Uterus (tissue), 4 donors: Measurements from ENCODE around the gene KRT39. TPM values are rescaled to one million over a fixed set of nuclear protein-coding genes. Genes with fewer than 3 reads are reported as not detected.

ENCODE experiments used
- DNase-seq, 2 donors: peaks; one replicate each; pipeline ENCODE4 v3.0.0-alpha.2; 2019 to 2020
- H3K27ac ChIP-seq, 2 donors: fragments of 200-600 bp; sonication (generic); 1 replicate in 1 of 2; 2 replicates in 1 of 2; pipeline ENCODE4 v1.5.1; 2016 to 2018
- H3K27me3 ChIP-seq, 2 donors: fragments of 200-600 bp; sonication (generic); one replicate each; pipeline ENCODE4 v1.5.1; 2018 to 2019; ENCODE audit warnings: control low read depth in 1 of 2
- H3K36me3 ChIP-seq, 2 donors: fragments of 200-600 bp; sonication (generic); one replicate each; pipeline ENCODE4 v1.5.1; 2019; ENCODE audit warnings: control low read depth in 1 of 2
- H3K4me1 ChIP-seq, 2 donors: fragments of 200-600 bp; sonication (generic); one replicate each; pipeline ENCODE4 v1.5.1; 2018 to 2019; ENCODE audit warnings: control low read depth in 1 of 2
- H3K4me3 ChIP-seq, 2 donors: fragments of 200-600 bp; sonication (generic); 1 replicate in 1 of 2; 2 replicates in 1 of 2; pipeline ENCODE4 v1.5.1; 2018 to 2019; ENCODE audit warnings: mild to moderate bottlenecking in 1 of 2
- H3K9me3 ChIP-seq, 2 donors: fragments of 200-600 bp; sonication (generic); one replicate each; pipeline ENCODE4 v1.5.1; 2019; ENCODE audit warnings: control low read depth in 1 of 2
- CTCF ChIP-seq, 4 experiments: fragments of 200-600 bp in 2 of 4; fragments of 450-650 bp in 2 of 4; sonication (generic) in 2 of 4; IDR thresholded peaks; one replicate each; pipeline ENCODE4 v1.5.1; 2016 to 2019; ENCODE audit warnings: antibody characterized with exemption in 4 of 4, mild to moderate bottlenecking in 2 of 4, moderate library complexity in 1 of 4
- POLR2A ChIP-seq, 2 donors: fragments of 450-650 bp; IDR thresholded peaks; one replicate each; pipeline ENCODE4 v1.6.1; 2016; ENCODE audit warnings: antibody characterized with exemption in 2 of 2, mild to moderate bottlenecking in 1 of 2, moderate library complexity in 1 of 2
- intact Hi-C: fragments of 100-400 bp; cut with DNase I; formaldehyde crosslinking; loops from one replicate; pipeline ENCODE4 v1.15.1; 2023; ENCODE audit warnings: low total_unique reads
- total RNA-seq, 4 donors: library from RNA; depleted of rRNA in 3 of 4; stranded (reverse); fragments of >200 nt in 3 of 4; gene quantifications; one replicate each; pipeline versions ENCODE4 v1.1.0 to v1.2.4, GENCODE V29; 2014 to 2023
- donor health status: DM: yes; HTN: yes; CAD: no.

The KRT39 gene
- total RNA-seq, 4 donors from 2014 or later: not detected

- intact Hi-C loops: no loop called here
- TF ChIP-seq POLR2A (IDR thresholded peaks at IDR 0.05) (no peak), CTCF (IDR thresholded peaks at IDR 0.05) (no peak)
- H3K27ac ChIP-seq: no peak overlapping the region
- H3K27me3 ChIP-seq: no peaks in the 10 kb centered on the region
- H3K4me3 ChIP-seq: no peak overlapping the region
- DNase-seq: no peak
- H3K36me3 ChIP-seq: no peaks in the 10 kb centered on the region
- no peaks in the 10 kb centered on the region for H3K9me3 ChIP-seq
- no peaks in the 10 kb centered on the region for H3K4me1 ChIP-seq
These were observed 30.2 kb downstream of the KRT39 start for GRCh38 chr17:40936437-40936971.

GRCh38 chr17:40935624-40936023 lies 31.1 kb downstream of the KRT39 start:
- TF ChIP-seq CTCF (IDR thresholded peaks at IDR 0.05): no peak
- no peak for TF ChIP-seq POLR2A (IDR thresholded peaks at IDR 0.05)
- H3K27ac ChIP-seq: no peak overlapping the region
- no peaks in the 10 kb centered on the region for H3K4me1 ChIP-seq
- no peak for DNase-seq
- H3K36me3 ChIP-seq: no peaks in the 10 kb centered on the region
- H3K9me3 ChIP-seq: no peaks in the 10 kb centered on the region
- intact Hi-C loops: no loop called here
- no peaks in the 10 kb centered on the region for H3K27me3 ChIP-seq
- no peak overlapping the region for H3K4me3 ChIP-seq

DNA sequence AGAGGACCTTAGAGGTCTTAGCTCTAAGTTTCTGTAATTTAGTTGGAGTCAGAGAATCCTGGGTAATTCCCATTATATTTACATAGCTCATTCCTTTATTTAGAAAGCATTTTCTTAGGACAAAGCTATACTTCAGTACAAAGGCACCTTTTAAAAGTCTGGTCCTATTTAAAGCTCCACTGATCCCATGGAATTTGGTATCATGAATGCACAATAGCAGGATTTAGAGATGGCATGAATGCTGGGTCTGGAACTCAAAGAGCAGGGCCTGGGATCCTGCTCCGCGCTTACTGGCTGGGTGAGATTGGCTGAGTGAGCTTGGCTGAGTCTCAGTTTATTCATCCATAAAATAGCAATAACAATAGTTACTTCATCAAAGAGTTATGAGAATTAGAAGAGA lies 34.1 kb downstream of the KRT39 start:
- no peak overlapping the region for H3K4me3 ChIP-seq
- no peaks in the 10 kb centered on the region for H3K4me1 ChIP-seq
- H3K27me3 ChIP-seq: no peaks in the 10 kb centered on the region
- H3K27ac ChIP-seq: no peak overlapping the region
- no peak for DNase-seq
- H3K9me3 ChIP-seq: no peaks in the 10 kb centered on the region
- no peaks in the 10 kb centered on the region for H3K36me3 ChIP-seq
- TF ChIP-seq POLR2A (IDR thresholded peaks at IDR 0.05): no peak
- no peak for TF ChIP-seq CTCF (IDR thresholded peaks at IDR 0.05)
- intact Hi-C loops: no loop called here

GRCh38 chr17:40931311-40931710 lies 35.4 kb downstream of the KRT39 start:
- TF ChIP-seq CTCF (IDR thresholded peaks at IDR 0.05) (no peak), POLR2A (IDR thresholded peaks at IDR 0.05) (no peak)
- no peak overlapping the region for H3K4me3 ChIP-seq
- H3K4me1 ChIP-seq: no peaks in the 10 kb centered on the region
- H3K27me3 ChIP-seq: no peaks in the 10 kb centered on the region
- H3K9me3 ChIP-seq: no peaks in the 10 kb centered on the region
- H3K27ac ChIP-seq: no peak overlapping the region
- no peak for DNase-seq
- intact Hi-C loops: no loop called here
- H3K36me3 ChIP-seq: no peaks in the 10 kb centered on the region

DNA sequence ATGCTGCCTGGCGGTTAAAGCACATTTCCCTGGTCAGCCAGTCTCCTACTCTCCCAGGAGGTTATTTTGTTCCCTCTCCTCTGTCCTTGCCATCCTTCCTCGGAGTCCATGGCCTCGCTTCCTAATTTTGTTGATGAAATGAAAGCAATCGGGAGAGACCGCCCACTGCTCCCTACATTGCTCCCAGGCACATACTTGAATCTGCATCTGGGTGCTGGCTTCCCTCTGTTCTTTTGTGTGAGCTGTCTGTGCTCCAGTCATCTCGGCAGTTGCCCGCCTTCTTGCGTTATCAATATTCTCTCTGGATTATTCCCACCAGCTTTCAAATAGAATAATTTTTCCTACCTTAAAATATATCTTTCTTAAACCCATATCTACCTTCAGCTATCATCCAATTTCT lies 40.4 kb downstream of the KRT39 start:
- no peaks in the 10 kb centered on the region for H3K9me3 ChIP-seq
- DNase-seq: no peak
- no peaks in the 10 kb centered on the region for H3K4me1 ChIP-seq
- no peak overlapping the region for H3K27ac ChIP-seq
- no peak for TF ChIP-seq CTCF (IDR thresholded peaks at IDR 0.05)
- TF ChIP-seq POLR2A (IDR thresholded peaks at IDR 0.05): no peak
- no peaks in the 10 kb centered on the region for H3K36me3 ChIP-seq
- H3K4me3 ChIP-seq: no peak overlapping the region
- intact Hi-C loops: no loop called here
- no peaks in the 10 kb centered on the region for H3K27me3 ChIP-seq
